Measurements from ENCODE around the gene CPSF7.
"Not testable (repeated sequence)": the region's sequence is repeated elsewhere in the genome, so short reads cannot be mapped to it uniquely, and the experiment has no call there.

Gene CPSF7, protein sequence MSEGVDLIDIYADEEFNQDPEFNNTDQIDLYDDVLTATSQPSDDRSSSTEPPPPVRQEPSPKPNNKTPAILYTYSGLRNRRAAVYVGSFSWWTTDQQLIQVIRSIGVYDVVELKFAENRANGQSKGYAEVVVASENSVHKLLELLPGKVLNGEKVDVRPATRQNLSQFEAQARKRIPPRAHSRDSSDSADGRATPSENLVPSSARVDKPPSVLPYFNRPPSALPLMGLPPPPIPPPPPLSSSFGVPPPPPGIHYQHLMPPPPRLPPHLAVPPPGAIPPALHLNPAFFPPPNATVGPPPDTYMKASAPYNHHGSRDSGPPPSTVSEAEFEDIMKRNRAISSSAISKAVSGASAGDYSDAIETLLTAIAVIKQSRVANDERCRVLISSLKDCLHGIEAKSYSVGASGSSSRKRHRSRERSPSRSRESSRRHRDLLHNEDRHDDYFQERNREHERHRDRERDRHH

DNA sequence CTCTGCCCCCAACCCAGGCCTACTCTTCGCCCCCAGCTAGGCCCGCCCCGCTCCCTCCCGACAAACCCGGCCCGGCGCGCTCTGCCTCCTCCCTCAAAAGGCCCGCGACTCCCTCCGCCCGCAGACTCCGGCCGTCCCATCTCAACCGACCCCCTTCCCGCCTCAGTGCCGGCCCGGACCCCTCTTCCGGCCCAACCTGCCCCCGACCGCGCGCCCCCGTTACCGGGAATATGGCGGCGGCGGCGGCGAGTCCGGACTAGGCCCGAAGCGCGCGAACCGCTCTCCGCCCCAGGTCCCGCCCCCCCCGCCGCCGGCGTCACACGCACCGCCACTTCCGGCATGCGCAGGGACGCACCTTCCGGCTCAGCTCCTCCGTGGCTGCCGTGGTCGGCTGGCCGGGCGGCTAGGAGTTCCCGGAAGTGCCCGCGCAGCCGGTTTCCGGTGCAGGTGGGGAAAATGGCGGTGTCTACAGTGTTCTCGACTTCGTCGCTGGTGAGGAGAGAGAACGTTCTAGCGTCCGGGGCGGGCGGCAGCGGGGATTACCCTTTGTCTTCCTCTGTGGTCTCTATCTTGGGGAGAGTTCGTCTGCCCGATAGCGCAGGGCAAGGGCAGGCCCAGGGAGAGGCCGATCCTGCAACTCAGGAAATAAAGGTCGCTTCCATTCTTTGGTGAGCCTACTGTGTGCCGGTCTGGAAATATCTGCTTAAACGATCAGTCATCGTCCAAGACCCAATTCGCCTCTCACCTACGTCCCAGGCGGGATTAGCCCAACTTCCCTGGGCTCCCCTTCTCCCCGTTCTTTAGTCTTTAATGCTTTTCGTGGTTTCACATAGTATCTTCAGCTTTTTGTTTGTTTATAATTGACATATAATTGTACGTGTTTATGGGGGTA is at the start of gene CPSF7, which contains the start of gene SDHAF2:
Gene CPSF7 (minus strand): TSS at position 285 of the 892 bp plus-strand sequence. CDS start 740 bp downstream, outside the sequence.
Gene SDHAF2 (plus strand): TSS at position 434 of the 892 bp plus-strand sequence. CDS start 23 bp downstream, at position 457.
- DNase-seq = peak; percentile 98

DNA sequence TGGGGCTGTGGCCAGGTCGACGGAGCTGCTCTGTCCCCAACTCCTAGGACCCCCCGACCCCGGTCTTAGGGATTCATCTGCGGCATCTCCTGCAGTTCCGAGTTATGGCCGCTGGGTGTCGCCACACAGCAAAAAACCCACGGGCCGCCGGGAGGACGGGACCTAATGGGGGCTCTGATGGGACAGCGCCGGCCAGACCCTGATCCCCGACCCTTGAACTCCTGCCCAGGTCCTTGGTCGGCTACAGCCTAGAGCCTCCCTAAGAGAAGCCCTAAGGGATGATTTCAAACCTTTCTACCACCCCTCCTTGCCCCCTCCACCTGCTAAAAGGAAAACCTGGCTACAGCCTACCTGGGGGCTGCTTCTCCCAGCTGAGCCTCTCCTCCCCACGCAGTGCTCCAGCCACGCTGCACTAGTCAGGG is 48.0 kb upstream of the CPSF7 start:
- peak; percentile 8 for DNase-seq

DNA sequence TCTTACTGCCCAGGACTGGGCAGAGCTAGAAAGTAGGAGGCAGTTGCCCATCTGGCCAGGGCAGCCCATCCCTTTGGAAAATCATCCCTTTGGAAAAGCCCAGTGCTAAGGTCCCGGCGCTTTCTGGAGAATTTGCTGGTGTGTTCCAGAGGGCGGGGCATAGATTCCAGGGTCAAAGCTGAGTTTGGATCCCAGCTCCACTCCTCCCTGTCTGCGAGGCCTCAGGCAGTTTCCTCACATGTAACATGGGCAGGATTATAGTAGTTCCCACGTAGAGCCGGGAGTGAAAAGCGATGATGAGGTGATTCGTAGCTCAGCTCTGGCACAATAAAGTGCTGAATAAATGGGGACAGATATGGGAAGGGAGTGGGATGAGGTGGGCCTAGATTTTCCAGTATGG is 47.4 kb upstream of the CPSF7 start:
- no peak for DNase-seq

DNA sequence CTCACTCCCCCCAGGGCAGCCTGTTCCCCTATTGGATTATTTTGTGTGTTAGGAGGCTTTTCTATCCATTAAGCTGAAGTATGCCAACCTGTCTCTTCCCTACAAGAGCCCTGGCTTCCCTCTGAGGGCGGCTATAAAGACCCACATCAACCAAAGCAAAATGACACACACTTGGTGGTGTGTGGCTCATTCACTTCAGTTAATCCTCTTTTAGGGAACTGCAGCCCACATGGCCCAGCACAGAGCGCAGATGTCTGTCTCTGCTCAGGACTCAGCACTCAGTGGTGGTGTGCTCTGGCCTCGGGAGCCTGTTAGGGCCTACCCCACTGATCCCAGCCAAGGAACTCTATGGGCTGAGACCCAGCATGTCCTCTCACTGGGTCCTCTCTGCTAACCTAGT is 46.6 kb upstream of the CPSF7 start:
- DNase-seq = no peak

DNA sequence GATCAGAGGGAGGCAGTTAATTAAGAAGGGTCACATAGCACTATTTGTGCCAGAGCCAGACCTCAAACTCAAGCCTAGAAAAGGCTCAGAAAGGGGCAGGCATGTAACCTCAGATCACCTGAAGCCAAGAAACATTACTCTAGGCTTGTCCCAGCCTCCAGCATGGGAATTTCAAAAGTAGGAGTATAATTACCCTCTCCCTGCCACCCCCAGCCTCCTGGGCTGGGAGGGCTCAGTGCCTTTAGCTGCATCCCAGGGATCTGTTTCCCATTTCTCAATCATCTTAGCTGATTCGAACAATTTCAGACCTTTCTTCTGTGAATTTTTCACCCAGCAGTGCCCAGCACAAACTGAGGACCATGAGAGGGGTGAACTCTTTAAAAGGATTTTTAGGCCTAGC is 45.7 kb upstream of the CPSF7 start:
- no peak for DNase-seq

DNA sequence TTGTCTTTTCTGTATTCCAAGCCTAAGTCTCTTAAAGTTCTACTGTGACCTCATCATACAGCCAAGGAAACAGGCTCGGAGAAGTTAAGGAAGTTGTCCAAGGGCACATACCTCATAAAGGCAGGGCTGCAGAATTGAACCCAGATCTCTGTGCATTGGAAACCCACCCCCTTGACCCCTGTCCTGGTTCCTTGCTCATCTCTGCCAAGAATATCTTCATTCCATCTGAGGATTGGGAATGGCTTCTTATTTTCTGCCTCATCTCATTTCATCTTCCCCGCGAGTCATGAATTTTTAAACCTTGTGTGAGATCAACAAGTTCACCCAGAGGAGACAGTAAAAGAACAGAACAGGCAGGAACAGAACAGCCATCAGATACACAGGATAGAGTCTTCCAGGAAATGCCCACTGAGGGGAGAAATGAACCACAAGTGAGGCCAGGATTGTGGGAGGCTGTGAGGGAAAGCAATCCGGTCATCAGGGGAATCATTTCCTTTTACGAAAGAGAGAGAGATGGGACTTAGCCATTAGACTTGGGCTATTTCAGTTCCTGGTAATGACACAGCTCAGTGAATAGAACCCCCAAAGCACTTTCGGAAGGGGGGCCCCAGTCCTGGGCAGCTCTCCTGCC is 44.4 kb upstream of the CPSF7 start:
- no peak for DNase-seq

DNA sequence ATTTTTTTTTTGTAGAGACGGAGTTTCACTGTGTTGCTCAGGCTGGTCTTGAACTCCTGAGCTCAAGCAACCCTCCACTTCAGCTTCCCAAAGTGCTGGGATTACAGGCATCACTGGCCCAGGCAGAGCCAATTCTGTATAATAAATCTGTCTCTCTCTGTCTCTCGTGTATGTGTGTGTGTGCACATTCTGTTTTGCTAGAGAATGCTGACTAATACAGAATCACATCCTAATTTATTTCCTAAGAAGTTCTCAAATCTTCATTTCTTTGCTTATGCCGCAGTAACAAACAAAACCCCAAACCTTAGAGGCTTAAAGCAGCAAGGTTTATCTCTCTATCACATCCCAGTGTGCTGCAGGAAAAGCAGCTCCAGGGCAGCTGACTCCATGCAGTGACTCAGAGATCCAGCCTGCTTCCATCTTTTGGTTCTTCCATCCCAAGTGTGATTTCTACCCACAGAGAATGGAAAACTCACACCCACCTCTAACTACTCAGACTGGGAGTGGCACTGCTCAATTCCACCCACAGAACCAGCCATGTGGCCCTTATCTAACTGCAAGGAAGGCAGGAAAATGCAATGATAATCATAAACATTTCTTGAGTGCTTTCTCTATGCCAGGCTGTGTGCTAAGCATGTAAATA is 43.7 kb upstream of the CPSF7 start:
- no peak for DNase-seq

DNA sequence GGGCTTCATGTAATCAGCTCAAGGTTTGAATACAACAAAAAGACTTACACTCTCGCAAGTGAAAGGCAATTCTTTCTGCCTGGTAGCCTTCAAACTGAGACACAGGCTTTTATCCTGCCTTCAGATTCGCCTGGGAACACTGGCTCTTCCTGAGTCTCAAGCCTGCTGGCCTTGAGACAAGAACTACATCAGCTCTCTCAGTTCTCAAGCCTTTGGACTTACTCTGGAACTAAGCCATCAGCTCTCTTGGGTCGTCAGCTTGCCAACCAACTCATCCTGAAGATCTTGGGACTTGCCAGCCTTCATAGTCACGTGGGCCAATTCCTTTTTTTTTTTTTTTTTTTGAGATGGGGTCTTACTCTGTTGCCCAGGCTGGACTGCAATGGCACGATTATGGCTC is 43.1 kb upstream of the CPSF7 start:
- DNase-seq = no peak

DNA sequence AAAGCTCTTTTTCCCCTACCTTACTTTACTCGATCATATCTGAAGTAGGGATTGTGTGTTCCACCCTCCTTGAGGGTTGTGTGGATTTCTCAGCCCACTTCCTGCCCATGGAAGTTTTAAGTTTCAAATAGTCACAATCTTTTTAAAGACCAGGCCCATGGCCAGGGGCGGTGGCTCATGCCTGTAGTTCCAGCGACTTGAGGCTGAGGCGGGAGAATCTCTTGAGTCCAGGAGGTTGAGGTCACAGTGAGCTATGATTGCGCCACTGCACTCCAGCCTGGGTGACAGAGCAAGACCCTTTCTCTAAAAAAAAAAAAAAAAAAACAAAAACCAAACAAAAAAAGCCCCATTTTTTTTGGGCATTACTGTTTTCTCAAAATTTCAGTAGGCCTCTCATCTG is 42.5 kb upstream of the CPSF7 start:
- no peak for DNase-seq

DNA sequence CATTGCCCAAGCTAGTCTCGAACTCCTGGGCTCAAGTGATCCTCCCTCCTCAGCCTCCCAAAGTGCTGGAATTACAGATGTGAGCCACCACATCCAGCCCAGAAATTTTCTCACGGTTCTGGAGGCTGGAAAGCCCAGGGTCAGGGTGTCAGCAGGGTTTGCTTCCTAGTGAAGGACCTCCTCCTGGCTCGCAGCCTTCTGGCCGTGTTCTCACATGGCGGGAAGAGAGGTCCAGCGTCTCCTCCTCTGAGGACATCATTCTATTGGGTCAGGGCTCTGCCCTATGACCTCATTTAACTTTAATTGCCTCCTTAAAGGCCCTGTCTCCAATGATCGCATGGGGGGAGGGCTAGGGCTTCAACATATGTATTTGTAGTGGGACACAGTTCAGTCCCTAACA is 38.2 kb upstream of the CPSF7 start:
- no peak for DNase-seq

DNA sequence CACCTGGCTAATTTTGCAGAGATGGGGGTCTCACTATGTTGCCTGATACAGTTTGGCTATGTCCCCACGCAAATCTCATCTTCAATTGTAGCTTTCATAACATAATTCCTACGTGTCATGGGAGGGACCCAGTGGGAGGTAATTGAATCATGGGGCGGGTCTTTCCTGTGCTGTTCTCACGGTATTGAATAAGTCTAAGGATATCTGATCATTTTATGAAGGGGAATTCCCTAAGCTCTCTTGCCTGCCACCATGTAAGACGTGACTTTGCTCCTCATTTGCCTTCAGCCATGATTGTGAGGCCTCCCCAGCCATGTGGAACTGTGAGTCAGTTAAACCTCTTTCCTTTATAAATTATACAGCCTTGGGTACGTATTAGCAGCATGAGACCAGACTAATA is 37.8 kb upstream of the CPSF7 start:
- not testable (repeated sequence) for DNase-seq

DNA sequence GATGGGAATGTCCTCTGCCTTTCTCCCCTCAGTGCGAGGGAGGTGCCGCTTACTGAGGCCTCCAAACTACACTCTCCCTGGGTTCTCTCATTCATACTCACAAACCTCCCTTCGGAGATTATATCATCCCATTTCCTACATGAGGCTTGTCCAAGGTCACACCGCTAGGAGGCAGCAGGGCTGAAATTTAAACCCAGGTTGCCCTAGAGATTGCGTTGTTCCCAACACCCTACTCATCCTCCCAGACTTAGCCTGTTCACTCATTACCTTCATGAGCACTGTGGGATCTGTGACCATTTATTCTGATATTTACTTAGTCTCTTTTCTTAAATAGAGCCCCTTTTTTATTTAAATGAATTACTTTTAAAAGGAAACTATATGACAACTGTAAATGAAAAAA is 31.2 kb upstream of the CPSF7 start:
- no peak for DNase-seq

DNA sequence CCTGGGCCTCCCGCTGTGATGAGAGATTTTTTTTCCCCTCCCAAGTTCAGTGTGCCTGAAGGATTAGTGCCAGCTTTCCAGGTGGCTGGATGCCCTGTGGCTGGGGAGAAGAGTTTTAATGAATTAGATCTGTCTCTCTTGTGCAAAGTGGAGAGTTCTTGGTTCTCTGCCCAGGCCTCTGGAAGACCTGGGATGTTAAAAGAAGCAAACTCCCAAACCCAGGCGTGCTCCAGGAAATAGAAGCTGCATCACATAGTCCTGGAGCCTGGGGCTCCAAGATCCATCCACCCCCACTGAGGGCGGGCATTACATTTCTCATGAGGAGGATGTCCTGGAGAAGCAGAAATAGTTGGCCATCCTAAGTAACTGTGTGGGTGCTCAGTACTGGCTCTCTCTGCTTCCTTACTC is 30.7 kb upstream of the CPSF7 start:
- DNase-seq = peak; percentile 42

DNA sequence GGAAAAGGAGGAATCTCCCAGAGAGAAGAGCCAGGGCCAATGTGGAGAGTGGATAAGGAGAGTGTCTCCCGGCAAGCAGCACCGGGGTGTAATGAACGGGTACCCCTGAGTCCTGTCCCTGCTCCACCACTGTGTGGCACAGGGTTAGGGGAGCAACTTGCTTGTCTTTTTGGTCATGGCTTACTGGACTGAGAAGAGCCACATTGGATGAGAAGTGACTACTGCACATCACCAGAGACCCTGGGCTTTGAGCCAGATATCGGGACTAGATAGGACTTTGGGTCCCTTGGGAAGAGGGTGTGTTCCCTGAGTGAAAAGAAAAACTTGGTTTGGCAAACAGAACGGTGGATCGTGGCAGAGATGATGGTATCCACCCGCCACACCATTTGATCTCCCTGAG is 24.7 kb upstream of the CPSF7 start:
- DNase-seq = no peak

DNA sequence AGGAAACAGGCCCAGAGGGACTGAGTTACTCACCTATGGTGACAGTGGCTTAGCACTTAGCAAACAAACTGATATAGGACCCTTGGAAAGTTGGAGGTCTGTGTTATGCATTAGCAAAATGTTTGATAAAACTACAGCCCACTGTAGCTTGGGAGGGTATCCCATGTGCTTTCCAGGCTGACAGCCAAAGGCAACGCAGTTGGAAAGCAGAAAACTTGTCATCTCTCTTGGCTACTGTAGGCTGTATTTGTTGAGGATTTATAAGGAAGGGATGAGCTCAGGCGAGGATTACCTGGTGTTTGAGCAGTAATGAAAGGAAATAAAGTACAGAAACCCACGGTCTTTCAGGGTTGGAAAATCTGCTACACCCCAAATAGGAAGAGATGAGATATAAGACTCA is 23.9 kb upstream of the CPSF7 start:
- DNase-seq = no peak

DNA sequence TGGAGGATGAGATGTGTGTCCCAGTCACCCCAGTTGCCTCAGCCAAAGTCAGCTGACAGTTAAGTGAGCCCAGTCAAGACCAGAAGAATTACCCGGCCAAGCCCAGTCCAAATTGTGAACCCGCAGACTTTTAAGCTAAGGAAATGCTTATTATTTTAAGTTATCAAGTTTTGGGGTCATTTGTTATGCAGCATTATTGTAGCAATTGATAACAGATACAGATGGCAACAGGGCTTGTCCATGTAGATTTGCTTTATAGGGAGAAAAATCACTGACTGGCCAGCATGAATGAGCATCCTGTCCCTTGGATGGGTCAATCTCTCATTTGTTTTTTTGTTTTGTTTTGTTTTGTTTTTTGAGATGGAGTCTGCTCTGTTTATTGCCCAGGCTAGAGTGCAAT is 23.1 kb upstream of the CPSF7 start:
- DNase-seq = no peak

DNA sequence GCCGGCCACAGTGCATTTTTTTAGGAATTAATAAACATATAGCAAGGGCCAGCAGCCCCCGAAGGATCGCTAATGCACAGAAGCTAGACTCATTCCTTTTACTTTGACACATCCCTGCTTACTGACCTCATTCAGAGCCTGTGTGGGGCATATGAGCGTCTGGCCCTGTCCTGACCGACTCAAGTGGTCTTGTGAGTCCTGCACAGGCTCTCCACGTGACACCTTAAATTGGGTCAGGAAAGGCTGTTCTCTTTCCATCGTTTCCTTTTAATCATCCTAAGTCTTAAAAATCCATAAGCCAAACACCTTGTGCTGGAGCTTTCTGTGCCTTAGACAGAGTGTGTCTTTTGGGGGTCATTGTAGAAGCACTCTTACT is 18.8 kb upstream of the CPSF7 start:
- DNase-seq = no peak

DNA sequence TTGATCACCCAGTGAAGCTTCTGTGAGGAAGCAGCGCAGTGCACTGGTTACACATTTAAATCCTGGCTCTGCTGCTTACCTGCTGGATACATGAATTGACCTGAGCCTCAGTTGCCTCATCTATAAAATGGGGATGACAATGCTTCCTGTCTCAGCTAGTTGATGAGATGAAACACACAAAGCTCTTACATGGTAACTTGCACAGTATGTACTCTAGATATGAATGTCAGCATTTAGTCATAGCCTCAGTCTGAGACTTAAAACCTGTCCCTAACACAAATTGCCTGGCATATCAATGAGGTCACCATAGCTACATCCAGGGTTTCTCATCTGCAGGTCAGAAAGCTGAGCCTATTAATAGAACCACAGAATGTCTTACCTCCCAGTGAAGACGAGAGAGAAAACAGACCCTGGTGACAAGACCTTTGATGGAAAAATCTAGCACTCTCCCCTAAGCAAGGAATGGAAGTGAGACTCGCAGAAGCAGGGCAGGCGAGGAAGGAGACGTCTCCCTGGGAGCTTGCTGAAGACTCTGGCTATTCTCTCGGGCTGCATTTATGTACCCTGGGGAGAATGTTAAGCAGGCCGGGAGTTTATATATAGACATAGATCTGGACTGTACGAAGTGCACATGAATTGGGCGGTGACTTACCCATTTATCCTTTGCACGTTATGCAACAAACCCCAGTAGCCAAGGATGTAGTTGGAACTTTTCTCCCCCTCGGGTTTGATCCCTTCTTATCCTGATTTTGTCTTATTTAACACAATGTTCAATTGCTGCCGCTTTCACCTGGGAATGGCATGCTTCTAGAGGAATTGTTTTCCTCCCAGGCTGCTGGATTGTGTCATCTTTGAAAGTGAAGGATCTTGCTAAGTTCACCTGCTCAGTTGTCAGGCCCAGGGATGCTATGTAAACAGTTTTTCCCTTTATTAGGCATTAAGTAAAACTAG is 18.1 kb upstream of the CPSF7 start:
- no peak for DNase-seq

DNA sequence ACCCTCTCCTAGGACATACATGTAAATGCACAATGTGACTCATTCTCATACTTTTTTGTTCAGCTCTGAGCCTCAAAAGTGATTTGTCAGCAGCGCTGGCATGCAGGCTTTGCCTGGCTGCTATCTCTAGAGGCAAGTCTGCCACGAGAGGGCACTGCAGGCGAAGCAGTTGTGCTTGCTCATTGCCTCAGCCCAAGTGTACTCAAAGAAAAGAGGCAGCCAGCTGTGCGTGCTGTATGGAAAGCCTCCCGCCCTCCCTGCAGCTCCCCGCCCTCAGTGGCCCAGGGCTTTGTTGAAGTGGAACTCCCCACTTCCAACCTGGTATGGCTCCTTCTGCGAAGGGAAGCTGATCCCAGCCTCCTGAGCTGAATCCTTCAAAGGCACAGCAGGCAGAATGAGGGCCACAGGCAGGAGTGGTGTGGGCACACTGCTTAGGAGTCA is 16.5 kb upstream of the CPSF7 start:
- DNase-seq = peak; percentile 91

DNA sequence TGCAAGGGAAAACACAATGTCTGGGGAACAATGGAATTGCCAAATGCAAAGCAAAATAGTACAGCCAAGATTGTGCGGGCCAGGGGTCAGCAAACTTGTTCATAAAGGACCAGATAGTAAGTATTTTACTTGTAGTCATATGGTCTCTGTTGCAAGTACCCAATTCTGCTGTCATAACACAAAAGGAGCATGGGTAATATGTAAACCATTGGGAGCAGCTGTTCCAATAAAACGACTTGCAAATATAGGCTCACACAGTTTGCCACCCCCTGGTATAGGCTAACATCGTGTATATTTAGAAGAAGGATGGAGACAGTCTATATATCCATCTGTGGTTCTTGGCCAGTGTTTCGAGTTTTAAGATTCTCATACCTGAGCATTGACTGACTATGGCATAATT is 15.7 kb upstream of the CPSF7 start:
- DNase-seq = no peak

DNA sequence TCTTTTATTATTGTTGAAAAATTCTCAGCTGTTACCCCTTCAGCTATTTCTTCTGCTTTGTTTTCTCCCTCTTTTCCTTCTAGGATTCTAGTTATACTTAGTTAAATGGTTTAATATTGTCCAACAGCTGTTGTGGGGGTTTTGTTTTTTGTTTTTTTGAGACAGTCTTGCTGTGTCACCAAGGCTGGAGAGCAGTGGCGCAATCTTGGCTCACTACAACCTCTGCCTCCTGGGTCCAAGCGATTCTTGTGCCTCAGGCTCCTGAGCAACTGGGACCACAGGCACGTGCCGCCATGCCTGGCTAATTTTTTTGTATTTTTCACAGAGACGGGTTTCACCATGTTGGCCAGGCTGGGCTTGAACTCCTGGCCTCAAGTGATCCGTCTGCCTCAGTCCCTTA is 12.8 kb upstream of the CPSF7 start:
- DNase-seq = no peak

DNA sequence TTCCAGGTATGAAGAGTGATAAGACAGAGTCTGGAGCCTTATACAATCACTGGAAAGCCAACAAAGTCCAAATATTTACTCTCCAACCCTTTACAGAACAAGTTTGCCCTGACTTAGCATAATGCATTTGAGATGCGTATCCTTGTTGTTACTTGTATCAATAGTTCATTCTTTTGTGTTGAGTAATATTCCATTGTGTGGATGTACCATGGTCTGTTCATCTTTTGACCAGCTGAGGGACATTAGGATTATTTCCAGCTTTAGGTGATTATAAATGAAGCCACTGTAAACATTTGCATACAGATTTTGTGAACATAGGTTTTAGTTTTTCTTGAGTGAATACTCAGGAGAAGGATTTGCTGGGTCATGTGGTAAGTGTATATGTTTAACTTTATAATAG is 9.8 kb upstream of the CPSF7 start:
- no peak for DNase-seq
